Vagina (tissue), 2 donors: Measurements from ENCODE around the gene EVA1C. TPM values are rescaled to one million over a fixed set of nuclear protein-coding genes. Genes with fewer than 3 reads are reported as not detected.

Experiments used
- DNase-seq, 2 donors: peaks; one replicate each; pipeline ENCODE4 v3.0.0-alpha.2; 2017; ENCODE audit errors: extremely low spot score in 2 of 2
- H3K27ac ChIP-seq: fragments of 200-600 bp; sonication (generic); one replicate; pipeline ENCODE4 v1.5.1; 2019
- H3K27me3 ChIP-seq: fragments of 200-600 bp; sonication (generic); one replicate; pipeline ENCODE4 v1.5.1; 2019
- H3K36me3 ChIP-seq, 2 donors: fragments of 200-600 bp; sonication (generic); one replicate each; pipeline ENCODE4 v1.5.1; 2017 to 2019
- H3K4me1 ChIP-seq: fragments of 200-600 bp; sonication (generic); one replicate; pipeline ENCODE4 v1.5.1; 2019
- H3K4me3 ChIP-seq, 2 donors: fragments of 200-600 bp; sonication (generic); 1 replicate in 1 of 2; 2 replicates in 1 of 2; pipeline ENCODE4 v1.5.1; 2016 to 2019
- H3K9me3 ChIP-seq: fragments of 200-600 bp; sonication (generic); one replicate; pipeline ENCODE4 v1.5.1; 2019
- POLR2A ChIP-seq, 2 donors: fragments of 450-650 bp; IDR thresholded peaks; one replicate each; pipeline ENCODE4 v1.6.1; 2017; ENCODE audit warnings: antibody characterized with exemption in 2 of 2, mild to moderate bottlenecking in 2 of 2, moderate library complexity in 2 of 2
- POLR2AphosphoS5 ChIP-seq, 2 donors: sonication (generic); formaldehyde crosslinking; IDR thresholded peaks; one replicate each; pipeline ENCODE4 v1.9.0; 2017; ENCODE audit warnings: antibody characterized with exemption in 2 of 2, mild to moderate bottlenecking in 2 of 2, low read depth in 1 of 2; ENCODE audit not compliant: insufficient read depth in 1 of 2
- intact Hi-C: fragments of 100-400 bp; cut with DNase I; formaldehyde crosslinking; loops from one replicate; pipeline ENCODE4 v1.15.1; 2023
- total RNA-seq: library from RNA; depleted of rRNA; stranded (reverse); fragments of >200 nt; gene quantifications from one replicate; pipeline ENCODE4 v1.2.3, GENCODE V29; 2016
- TF ChIP-seq, protein P1 (sequence below), 3 experiments: fragments of 450-650 bp in 2 of 3; fragments of 200-600 bp in 1 of 3; sonication (generic) in 1 of 3; IDR thresholded peaks; one replicate each; pipeline ENCODE4 v1.5.1; 2017 to 2019; ENCODE audit warnings: antibody characterized with exemption in 3 of 3, mild to moderate bottlenecking in 2 of 3, moderate library complexity in 2 of 3

EVA1C gene
- total RNA-seq, 1 donor from 2014 or later = 66.5 TPM

DNA sequence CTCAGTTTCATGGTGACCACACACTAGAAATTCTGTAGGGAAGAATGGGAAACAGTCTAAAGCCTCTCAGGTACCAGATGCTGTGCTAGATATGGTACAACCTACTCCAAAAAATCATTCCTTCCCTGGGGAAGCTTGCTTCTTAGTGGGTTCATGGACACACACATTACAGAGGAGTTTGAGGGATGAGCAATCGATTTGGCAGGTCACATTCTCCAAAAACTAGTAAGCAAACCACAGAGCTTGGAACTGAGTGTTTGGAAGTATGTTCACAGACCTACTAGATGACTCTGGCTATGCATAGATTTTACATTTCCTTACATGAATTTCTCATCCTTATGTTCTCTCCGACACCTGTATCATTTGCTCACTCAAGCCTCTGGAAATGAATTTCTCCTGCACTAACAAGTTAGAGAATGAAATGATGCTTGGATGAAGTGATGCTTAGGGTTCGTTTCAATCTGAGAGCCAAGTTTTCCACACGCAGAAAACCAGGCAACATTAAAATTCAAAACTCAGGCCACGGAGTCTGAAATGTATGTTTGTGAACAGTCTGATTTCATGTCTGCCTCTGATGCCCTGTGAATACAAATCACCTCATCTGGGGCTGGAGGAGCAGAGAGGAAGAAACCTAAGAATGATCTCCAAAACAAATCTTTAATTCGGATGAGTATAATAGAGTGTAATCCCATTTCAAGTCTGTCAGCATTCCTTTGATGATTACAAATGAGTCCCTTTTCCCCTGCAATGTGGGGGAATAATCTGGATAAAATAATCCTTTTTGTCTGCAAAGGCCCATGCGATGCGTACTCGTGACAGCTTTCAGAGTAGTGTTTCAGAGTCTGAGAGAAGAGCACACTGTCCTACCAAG, 11.0 kb downstream of the EVA1C start:
- TF ChIP-seq, protein P1, sequence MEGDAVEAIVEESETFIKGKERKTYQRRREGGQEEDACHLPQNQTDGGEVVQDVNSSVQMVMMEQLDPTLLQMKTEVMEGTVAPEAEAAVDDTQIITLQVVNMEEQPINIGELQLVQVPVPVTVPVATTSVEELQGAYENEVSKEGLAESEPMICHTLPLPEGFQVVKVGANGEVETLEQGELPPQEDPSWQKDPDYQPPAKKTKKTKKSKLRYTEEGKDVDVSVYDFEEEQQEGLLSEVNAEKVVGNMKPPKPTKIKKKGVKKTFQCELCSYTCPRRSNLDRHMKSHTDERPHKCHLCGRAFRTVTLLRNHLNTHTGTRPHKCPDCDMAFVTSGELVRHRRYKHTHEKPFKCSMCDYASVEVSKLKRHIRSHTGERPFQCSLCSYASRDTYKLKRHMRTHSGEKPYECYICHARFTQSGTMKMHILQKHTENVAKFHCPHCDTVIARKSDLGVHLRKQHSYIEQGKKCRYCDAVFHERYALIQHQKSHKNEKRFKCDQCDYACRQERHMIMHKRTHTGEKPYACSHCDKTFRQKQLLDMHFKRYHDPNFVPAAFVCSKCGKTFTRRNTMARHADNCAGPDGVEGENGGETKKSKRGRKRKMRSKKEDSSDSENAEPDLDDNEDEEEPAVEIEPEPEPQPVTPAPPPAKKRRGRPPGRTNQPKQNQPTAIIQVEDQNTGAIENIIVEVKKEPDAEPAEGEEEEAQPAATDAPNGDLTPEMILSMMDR (IDR thresholded peaks at IDR 0.05) = no peak
- no peak for TF ChIP-seq POLR2AphosphoS5 (IDR thresholded peaks at IDR 0.05; ENCODE audit: insufficient read depth in 1 of 2, low read depth in 1 of 2)
- no peaks in the 10 kb centered on the region for H3K36me3 ChIP-seq
- H3K4me1 ChIP-seq = peaks cover 54% of the 10 kb centered on the region
- intact Hi-C loops = no loop called here
- no peak for DNase-seq
- no peaks in the 10 kb centered on the region for H3K27me3 ChIP-seq
- no peaks in the 10 kb centered on the region for H3K9me3 ChIP-seq
- no peak overlapping the region for H3K27ac ChIP-seq
- H3K4me3 ChIP-seq = no peak overlapping the region

DNA sequence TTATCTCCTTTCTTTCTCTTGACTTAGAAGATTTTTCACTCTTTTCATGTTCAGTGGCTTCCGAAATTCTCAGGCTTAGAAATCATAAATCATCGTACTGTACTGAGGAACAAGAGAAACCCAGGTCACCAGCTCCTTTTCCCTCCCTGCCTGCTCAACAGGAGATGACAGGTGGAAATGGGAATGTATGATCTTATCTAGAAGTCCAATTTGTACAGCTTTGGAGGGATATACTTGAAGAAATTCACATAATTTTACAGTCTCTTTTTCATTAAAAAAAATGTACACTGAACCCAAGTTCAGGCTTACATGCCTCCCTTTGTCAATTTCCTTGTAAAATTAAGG, 11.7 kb downstream of the EVA1C start:
- no peak for TF ChIP-seq POLR2A (IDR thresholded peaks at IDR 0.05)
- no peak for TF ChIP-seq POLR2AphosphoS5 (IDR thresholded peaks at IDR 0.05; ENCODE audit: insufficient read depth in 1 of 2, low read depth in 1 of 2)
- TF ChIP-seq, protein P1 (IDR thresholded peaks at IDR 0.05) = no peak
- Histone ChIP-seq H3K4me3 (no peak overlapping the region), H3K36me3 (no peaks in the 10 kb centered on the region), H3K9me3 (no peaks in the 10 kb centered on the region), H3K4me1 (peaks cover 59% of the 10 kb centered on the region), H3K27me3 (no peaks in the 10 kb centered on the region), H3K27ac (no peak overlapping the region)
- intact Hi-C loops = no loop called here
- no peak for DNase-seq

DNA sequence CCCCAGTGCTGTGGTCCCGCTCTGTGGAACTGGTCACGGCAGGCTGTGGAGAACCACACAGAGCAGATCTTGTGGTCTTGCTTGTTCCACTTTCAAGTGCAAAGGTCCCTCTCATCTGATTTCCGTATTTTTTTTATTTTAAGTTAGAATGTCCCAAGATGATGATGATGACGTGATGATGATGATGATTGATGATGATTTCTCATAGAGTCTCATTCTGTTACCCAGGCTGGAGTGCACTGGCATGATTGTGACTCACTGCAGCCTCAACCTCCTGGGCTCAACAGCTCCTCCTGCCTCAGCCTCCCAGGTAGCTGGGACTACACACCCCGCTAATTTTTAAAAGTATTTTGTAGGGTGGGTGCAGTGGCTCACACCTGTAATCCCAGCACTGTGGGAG, 12.2 kb downstream of the EVA1C start:
- no peaks in the 10 kb centered on the region for H3K9me3 ChIP-seq
- TF ChIP-seq, protein P1 (IDR thresholded peaks at IDR 0.05) = no peak
- TF ChIP-seq POLR2AphosphoS5 (IDR thresholded peaks at IDR 0.05; ENCODE audit: insufficient read depth in 1 of 2, low read depth in 1 of 2) (no peak), POLR2A (IDR thresholded peaks at IDR 0.05) (no peak)
- no peaks in the 10 kb centered on the region for H3K36me3 ChIP-seq
- intact Hi-C loops = no loop called here
- H3K27me3 ChIP-seq = no peaks in the 10 kb centered on the region
- H3K4me1 ChIP-seq = peaks cover 60% of the 10 kb centered on the region
- no peak overlapping the region for H3K27ac ChIP-seq
- DNase-seq = no peak
- no peak overlapping the region for H3K4me3 ChIP-seq

DNA sequence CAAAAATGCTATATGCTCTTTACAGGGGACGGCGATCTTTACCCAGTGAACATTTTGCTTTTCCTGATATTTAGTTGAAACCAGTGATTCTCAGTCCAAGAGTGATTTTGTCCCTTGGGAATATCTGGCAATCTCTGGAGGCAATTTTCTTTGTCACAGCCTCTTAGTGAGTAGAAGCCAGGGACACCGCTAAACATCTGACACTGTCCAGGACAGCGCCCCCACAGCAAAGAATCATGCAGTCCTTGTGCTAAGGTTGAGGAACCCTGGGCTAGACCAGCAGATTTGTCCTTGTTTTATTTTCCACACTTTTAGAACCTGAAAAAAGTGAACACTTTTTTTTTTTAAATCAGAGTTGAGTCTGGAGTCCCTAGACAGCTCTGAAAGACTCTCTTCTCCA, 13.1 kb downstream of the EVA1C start:
- Histone ChIP-seq H3K27ac (peak overlapping the region; percentile 51), H3K27me3 (no peaks in the 10 kb centered on the region), H3K4me1 (peaks cover 60% of the 10 kb centered on the region), H3K4me3 (no peak overlapping the region), H3K36me3 (no peaks in the 10 kb centered on the region), H3K9me3 (no peaks in the 10 kb centered on the region)
- intact Hi-C loops = no loop called here
- TF ChIP-seq POLR2AphosphoS5 (IDR thresholded peaks at IDR 0.05; ENCODE audit: insufficient read depth in 1 of 2, low read depth in 1 of 2) = no peak
- no peak for DNase-seq

DNA sequence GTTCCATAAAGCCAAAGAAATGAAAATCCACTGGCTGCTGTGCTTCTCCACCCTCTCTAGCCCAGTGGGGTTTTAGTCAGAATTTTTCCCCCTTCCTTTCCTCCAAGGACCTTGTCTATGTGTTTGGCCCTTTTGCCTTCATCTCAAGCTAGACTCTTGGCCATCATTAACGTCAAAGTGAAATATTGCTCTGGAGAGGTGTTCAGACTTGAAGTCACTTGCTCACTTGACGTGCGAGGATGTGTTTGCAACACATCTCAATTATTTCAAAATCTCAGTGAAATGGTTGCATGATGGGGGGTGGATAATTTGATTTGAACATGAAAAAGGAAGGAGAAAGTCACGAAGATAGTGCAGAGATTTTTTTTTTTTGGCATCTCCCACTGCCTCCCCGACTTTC, 13.6 kb downstream of the EVA1C start:
- Histone ChIP-seq H3K9me3 (no peaks in the 10 kb centered on the region), H3K27ac (peak overlapping the region; percentile 51), H3K36me3 (no peaks in the 10 kb centered on the region), H3K4me1 (peaks cover 60% of the 10 kb centered on the region), H3K27me3 (no peaks in the 10 kb centered on the region), H3K4me3 (no peak overlapping the region)
- DNase-seq = no peak
- TF ChIP-seq POLR2AphosphoS5 (IDR thresholded peaks at IDR 0.05; ENCODE audit: insufficient read depth in 1 of 2, low read depth in 1 of 2) (no peak), POLR2A (IDR thresholded peaks at IDR 0.05) (no peak)
- TF ChIP-seq, protein P1 (IDR thresholded peaks at IDR 0.05) = no peak
- intact Hi-C loops = no loop called here
